Sigmoid colon (tissue), 7 donors: ENCODE data around the gene CLINT1. TPM values are rescaled to one million over a fixed set of nuclear protein-coding genes. Genes with fewer than 3 reads are reported as not detected.

ENCODE experiments used
- DNase-seq: peaks from one replicate; pipeline ENCODE4 v3.0.0-alpha.2; 2019
- H3K27ac ChIP-seq, 4 donors: fragments of 200-600 bp; sonication (generic); one replicate each; pipeline ENCODE4 v1.5.1; 2016 to 2019; ENCODE audit warnings: mild to moderate bottlenecking in 1 of 4
- H3K27me3 ChIP-seq, 3 donors: fragments of 200-600 bp; sonication (generic); one replicate each; pipeline ENCODE4 v1.5.1; 2019; ENCODE audit warnings: mild to moderate bottlenecking in 1 of 3
- H3K36me3 ChIP-seq, 4 donors: fragments of 200-600 bp; sonication (generic); one replicate each; pipeline ENCODE4 v1.5.1; 2016 to 2019
- H3K4me1 ChIP-seq, 4 donors: fragments of 200-600 bp; sonication (generic); one replicate each; pipeline ENCODE4 v1.5.1; 2017 to 2019
- H3K4me3 ChIP-seq, 4 donors: fragments of 200-600 bp; sonication (generic); one replicate each; pipeline ENCODE4 v1.5.1; 2017 to 2019; ENCODE audit warnings: mild to moderate bottlenecking in 2 of 4, moderate library complexity in 1 of 4
- H3K9me3 ChIP-seq, 4 donors: fragments of 200-600 bp in 3 of 4; sonication (generic) in 3 of 4; one replicate each; pipeline versions ENCODE4 v1.5.1 to v1.6.1; 2013 to 2019
- EP300 ChIP-seq, 4 donors: sonication (generic); formaldehyde crosslinking; IDR thresholded peaks; one replicate each; pipeline ENCODE4 v1.6.1; 2017; ENCODE audit warnings: antibody characterized with exemption in 4 of 4
- POLR2A ChIP-seq, 2 donors: fragments of 450-650 bp; IDR thresholded peaks; one replicate each; pipeline ENCODE4 v1.6.1; 2016; ENCODE audit warnings: antibody characterized with exemption in 2 of 2, mild to moderate bottlenecking in 2 of 2, moderate library complexity in 2 of 2
- POLR2AphosphoS5 ChIP-seq, 4 donors: sonication (generic); formaldehyde crosslinking; IDR thresholded peaks; one replicate each; pipeline ENCODE4 v1.6.1; 2017; ENCODE audit warnings: antibody characterized with exemption in 4 of 4
- WGBS, 2 donors: extraction: QIAGEN DNeasy Blood & Tissue Kit; methylation state at CpG; one replicate each; pipeline ENCODE4 v1.1.7; 2013; 5-methylcytosine and 5-hydroxymethylcytosine counted together
- intact Hi-C: fragments of 100-400 bp; cut with DNase I; formaldehyde crosslinking; loops from one replicate; pipeline ENCODE4 v1.15.1; 2023
- polyA plus RNA-seq, 3 donors: library from polyadenylated mRNA; stranded (reverse); fragments of 200-250 nt; gene quantifications; one replicate each; pipeline ENCODE4 v1.2.3, GENCODE V29; 2013
- total RNA-seq, 4 donors: library from RNA; depleted of rRNA; stranded (reverse); fragments of >200 nt; gene quantifications; one replicate each; pipeline ENCODE4 v1.1.0, GENCODE V29; 2016
- TF ChIP-seq, protein P1 (sequence below), 4 experiments: fragments of 450-650 bp in 3 of 4; fragments of 200-600 bp in 1 of 4; IDR thresholded peaks; one replicate each; pipeline ENCODE4 v1.5.1; 2016 to 2019; ENCODE audit warnings: antibody characterized with exemption in 4 of 4, mild to moderate bottlenecking in 3 of 4, moderate library complexity in 2 of 4
- donor health status: healthy with polysubstance abuse.
- donor health status: Bipolar disorder and iron deficiency.
- donor health status: healthy.

Gene CLINT1
- total and polyA plus RNA-seq, 7 donors: 40.2 to 171 (median 88.1) TPM

- DNase-seq: no peak
- no peaks in the 10 kb centered on the region for H3K9me3 ChIP-seq
- peaks cover 0 to 9% (median 4%) of the 10 kb centered on the region in 4 donors for H3K4me1 ChIP-seq
- TF ChIP-seq EP300 (IDR thresholded peaks at IDR 0.05) (no peak), POLR2AphosphoS5 (IDR thresholded peaks at IDR 0.05) (no peak), POLR2A (IDR thresholded peaks at IDR 0.05) (no peak)
- TF ChIP-seq, protein P1, sequence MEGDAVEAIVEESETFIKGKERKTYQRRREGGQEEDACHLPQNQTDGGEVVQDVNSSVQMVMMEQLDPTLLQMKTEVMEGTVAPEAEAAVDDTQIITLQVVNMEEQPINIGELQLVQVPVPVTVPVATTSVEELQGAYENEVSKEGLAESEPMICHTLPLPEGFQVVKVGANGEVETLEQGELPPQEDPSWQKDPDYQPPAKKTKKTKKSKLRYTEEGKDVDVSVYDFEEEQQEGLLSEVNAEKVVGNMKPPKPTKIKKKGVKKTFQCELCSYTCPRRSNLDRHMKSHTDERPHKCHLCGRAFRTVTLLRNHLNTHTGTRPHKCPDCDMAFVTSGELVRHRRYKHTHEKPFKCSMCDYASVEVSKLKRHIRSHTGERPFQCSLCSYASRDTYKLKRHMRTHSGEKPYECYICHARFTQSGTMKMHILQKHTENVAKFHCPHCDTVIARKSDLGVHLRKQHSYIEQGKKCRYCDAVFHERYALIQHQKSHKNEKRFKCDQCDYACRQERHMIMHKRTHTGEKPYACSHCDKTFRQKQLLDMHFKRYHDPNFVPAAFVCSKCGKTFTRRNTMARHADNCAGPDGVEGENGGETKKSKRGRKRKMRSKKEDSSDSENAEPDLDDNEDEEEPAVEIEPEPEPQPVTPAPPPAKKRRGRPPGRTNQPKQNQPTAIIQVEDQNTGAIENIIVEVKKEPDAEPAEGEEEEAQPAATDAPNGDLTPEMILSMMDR (IDR thresholded peaks at IDR 0.05): no peak
- peaks cover 0 to 17% (median 1%) of the 10 kb centered on the region in 4 donors for H3K36me3 ChIP-seq
- H3K4me3 ChIP-seq: no peak overlapping the region
- intact Hi-C loops: loop anchor here (5.0 kb wide), 1 partner anchor 233 kb away; no protein-coding TSS in a partner anchor
- H3K27me3 ChIP-seq: no peaks in the 10 kb centered on the region
- 91 to 92% methylated on average over 6 of the region's 6 CpGs for WGBS, 2 donors
- H3K27ac ChIP-seq: no peak overlapping the region
Measured at GRCh38 chr5:157764531-157764930, 94.4 kb downstream of the CLINT1 start.

DNA sequence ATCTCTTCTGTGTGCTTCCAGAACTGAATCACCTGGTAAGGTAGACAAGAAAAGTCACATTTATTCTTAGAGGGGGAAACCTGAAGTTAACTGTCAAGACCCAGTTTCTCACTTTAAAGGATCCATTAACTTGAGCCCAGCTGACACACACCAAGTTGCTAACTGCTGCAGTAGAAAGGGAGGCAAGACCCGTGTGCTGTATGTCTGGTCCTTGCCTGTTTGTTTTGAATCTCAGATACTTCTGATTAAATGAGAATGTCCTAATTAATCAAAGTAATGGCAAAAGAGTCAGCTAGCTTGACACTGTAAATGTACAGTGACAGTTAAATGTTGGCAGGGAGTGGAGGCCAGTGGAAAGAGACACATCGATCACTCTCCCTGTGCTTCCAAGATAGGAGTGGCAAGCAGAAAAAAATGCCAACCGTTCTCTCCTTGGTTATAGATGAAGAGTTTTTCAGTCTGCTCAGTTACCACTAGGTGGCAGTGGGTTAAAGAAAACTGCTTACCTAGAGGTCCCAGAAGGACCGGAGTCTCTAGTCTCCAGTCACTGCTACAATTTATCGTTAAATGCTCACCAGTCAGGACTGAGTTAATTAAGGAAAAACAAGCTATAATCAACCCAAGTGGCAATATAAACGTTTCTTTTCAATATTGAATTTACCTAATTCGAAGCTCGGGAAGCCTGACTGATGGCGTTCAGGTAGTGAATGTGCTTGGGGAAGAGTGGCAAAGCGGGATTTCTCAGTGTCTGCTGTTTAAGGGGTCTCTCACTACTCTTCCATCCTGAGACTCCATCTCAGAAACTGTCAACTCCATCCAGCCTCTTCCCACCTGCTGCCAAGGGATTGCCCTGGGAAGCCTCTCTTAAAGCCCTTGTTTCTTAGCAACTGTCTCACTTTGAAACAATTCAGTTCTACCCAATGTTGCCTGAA, 97.0 kb downstream of the CLINT1 start:
- Histone ChIP-seq H3K9me3 (no peaks in the 10 kb centered on the region), H3K27ac (no peak overlapping the region), H3K4me3 (no peak overlapping the region), H3K27me3 (no peaks in the 10 kb centered on the region), H3K36me3 (peaks cover 0 to 42% (median 4%) of the 10 kb centered on the region in 4 donors), H3K4me1 (peaks cover 0 to 12% (median 4%) of the 10 kb centered on the region in 4 donors)
- DNase-seq: no peak
- TF ChIP-seq, protein P1 (IDR thresholded peaks at IDR 0.05): peak; percentile 44 to 78 (median 69)
- no peak for TF ChIP-seq EP300 (IDR thresholded peaks at IDR 0.05)
- intact Hi-C loops: loop anchor here (5.0 kb wide), 1 partner anchor 235 kb away; no protein-coding TSS in a partner anchor
- 34 to 41% methylated on average over 10 of the region's 10 CpGs for WGBS, 2 donors

DNA sequence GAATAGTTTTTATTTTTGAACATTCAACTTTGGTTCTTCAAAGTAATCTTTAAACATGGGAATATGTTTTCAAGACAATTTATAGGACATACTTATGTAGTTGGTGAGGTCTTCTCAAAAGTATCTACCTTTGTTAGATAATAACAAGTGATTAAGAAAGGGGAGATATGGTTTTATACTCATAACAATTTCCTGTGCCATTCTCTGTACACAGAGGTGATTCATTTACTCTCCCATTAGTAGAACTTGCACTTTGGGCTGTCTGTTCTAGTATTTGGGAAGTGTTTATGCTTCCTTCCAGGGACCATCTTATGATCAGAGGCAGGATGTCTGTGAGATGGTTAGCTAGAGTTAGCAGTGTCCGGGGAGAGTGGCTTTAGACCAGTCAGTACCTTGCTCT, 100.2 kb downstream of the CLINT1 start:
- no peak overlapping the region for H3K27ac ChIP-seq
- 87 to 89% methylated on average over 1 of the region's 1 CpG for WGBS, 2 donors
- no peak for DNase-seq
- H3K9me3 ChIP-seq: no peaks in the 10 kb centered on the region
- no peak overlapping the region for H3K4me3 ChIP-seq
- TF ChIP-seq POLR2AphosphoS5 (IDR thresholded peaks at IDR 0.05): no peak
- TF ChIP-seq, protein P1 (IDR thresholded peaks at IDR 0.05): no peak
- no peak for TF ChIP-seq EP300 (IDR thresholded peaks at IDR 0.05)
- no peak for TF ChIP-seq POLR2A (IDR thresholded peaks at IDR 0.05)
- no peaks in the 10 kb centered on the region for H3K27me3 ChIP-seq
- intact Hi-C loops: loop anchor here (5.0 kb wide), 1 partner anchor 59 kb away; no protein-coding TSS in a partner anchor
- peaks cover 0 to 12% (median 4%) of the 10 kb centered on the region in 4 donors for H3K4me1 ChIP-seq
- peaks cover 13 to 73% (median 30%) of the 10 kb centered on the region in 4 donors for H3K36me3 ChIP-seq

GRCh38 chr5:157756122-157756521, 102.8 kb downstream of the CLINT1 start:
- Histone ChIP-seq H3K4me1 (peaks cover 0 to 4% (median 0%) of the 10 kb centered on the region in 4 donors), H3K27me3 (no peaks in the 10 kb centered on the region), H3K27ac (no peak overlapping the region), H3K4me3 (no peak overlapping the region), H3K36me3 (peaks cover 29 to 96% (median 52%) of the 10 kb centered on the region in 4 donors), H3K9me3 (no peaks in the 10 kb centered on the region)
- no peak for DNase-seq
- WGBS, 2 donors: 94 to 96% methylated on average over 3 of the region's 3 CpGs
- intact Hi-C loops: loop anchor here (5.0 kb wide), 1 partner anchor 61 kb away; no protein-coding TSS in a partner anchor
- TF ChIP-seq EP300 (IDR thresholded peaks at IDR 0.05): no peak
- TF ChIP-seq POLR2AphosphoS5 (IDR thresholded peaks at IDR 0.05): no peak

DNA sequence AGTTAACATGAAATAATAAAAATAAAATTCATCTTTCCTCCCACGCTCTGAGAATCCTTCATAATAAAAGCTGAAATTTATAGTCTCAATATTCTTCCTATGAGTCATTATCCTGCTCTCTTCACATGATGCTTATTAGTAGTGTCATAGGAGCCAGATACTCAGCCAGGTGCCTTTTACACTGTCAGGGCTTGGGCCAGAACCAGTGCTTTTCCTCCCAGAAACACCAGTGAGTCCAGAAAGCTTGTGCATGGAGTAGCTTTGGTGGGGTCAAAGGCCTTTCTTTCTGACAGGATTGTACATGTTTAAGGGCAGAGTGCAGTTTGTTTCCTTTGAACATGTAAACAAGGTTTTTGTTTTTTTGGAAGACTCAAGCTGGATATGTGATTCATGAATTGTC, 108.6 kb downstream of the CLINT1 start:
- Histone ChIP-seq H3K36me3 (peaks cover 28 to 43% (median 35%) of the 10 kb centered on the region in 4 donors), H3K4me1 (peaks cover 0 to 55% (median 41%) of the 10 kb centered on the region in 4 donors), H3K27me3 (no peaks in the 10 kb centered on the region), H3K27ac (peak overlapping the region in 3 of 4 donors; percentile 13 to 91 (median 87)), H3K4me3 (no peak overlapping the region), H3K9me3 (no peaks in the 10 kb centered on the region)
- TF ChIP-seq EP300 (IDR thresholded peaks at IDR 0.05) (peak in 1 of 4 donors; percentile 64), POLR2AphosphoS5 (IDR thresholded peaks at IDR 0.05) (peak in 2 of 4 donors; percentile 36 to 75)
- TF ChIP-seq, protein P1 (IDR thresholded peaks at IDR 0.05): no peak
- 58 to 81% methylated on average over 1 of the region's 1 CpG for WGBS, 2 donors
- DNase-seq: no peak
- intact Hi-C loops: no loop called here
